ENCODE measurements around the gene ACTR6. TPM values are rescaled to one million over a fixed set of nuclear protein-coding genes. Genes with fewer than 3 reads are reported as not detected.

The ACTR6 gene
- polyA plus RNA-seq, 1 donor (not counting 4 experiments of a cell fraction or from before 2014, with no cell fraction given), result 33.1 TPM

DNA sequence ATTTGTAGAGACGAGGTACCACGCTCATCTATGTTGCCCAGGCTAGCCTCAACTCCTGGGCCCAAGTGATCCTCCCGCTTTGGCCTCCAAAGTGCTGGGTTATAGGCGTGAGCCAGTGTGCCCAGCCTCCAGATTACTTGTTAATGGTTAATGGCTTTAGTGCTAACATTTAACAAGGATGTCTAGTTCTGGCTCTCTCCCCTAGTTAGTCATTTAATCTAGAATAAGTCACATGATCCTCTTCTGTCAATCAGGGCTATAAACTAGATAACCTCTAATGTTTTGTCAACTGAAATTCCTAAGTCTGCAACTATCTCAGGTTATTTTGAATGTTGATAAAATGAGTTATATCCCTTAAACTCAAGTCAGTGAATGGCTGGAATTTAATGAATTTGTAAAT is 15.7 kb downstream of the ACTR6 start:
- no peak for FAIRE-seq
- dilution Hi-C loops (cut with MboI; ENCODE audit: extremely low pct_ligation_motif_present, low sequenced_read_pairs), result no loop called here

DNA sequence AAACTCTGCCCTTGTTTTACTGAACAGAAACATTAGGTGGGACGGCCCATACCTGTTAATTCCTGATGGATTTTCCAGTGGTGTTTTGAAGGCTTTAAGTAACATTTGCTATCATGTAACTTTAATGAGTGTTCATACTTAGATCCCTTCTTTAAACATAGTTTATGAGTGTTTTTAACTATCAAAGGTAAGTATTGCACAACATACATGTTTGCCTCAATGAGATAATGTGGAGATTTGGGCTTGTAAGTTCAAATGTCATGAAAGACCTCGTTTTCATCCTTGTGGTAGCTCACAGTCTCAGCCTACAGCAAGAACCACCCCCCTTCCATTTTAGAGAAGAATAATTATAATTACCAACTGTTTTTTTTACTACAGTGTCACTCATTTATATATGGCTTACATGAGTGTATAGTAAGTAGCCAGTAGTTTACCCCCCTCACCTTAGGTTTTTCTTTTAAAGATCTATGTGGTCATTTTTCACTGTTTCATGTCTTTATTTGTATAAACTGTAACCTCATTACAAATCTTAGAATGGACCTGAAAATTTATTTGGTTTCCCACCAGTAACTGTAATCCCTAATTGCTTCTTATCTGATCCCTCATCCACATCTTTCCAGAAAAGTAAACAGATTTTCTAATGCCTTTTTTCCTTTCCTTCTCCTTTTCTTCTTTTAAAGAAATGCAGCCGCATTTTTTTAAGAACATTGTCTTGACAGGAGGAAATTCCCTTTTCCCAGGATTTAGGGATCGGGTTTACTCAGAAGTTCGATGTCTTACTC is 18.9 kb downstream of the ACTR6 start:
- Histone ChIP-seq H4K20me1 (ENCODE audit: control insufficient read depth, extremely low read depth, insufficient read depth, low read length) (no peaks in the 10 kb centered on the region), H3K4me1 (ENCODE audit: control insufficient read depth, extremely low read depth, insufficient read depth, low read length) (no peaks in the 10 kb centered on the region), H3K4me3 (ENCODE audit: control insufficient read depth in 2 of 3, extremely low read depth in 1 of 3, insufficient read depth in 2 of 3, low read depth in 1 of 3, low read length in 3 of 3) (no peak overlapping the region), H3K27me3 (ENCODE audit: control insufficient read depth, extremely low read depth, insufficient read depth, low read length) (no peaks in the 10 kb centered on the region), H3K36me3 (ENCODE audit: control insufficient read depth in 2 of 2, extremely low read depth in 1 of 2, insufficient read depth in 2 of 2, low read length in 2 of 2) (peaks cover 5% of the 10 kb centered on the region in 2 experiments), H3K27ac (ENCODE audit: control insufficient read depth, insufficient read depth, low read length) (no peak overlapping the region), H3K79me2 (ENCODE audit: control insufficient read depth, insufficient read depth, low read length) (no peaks in the 10 kb centered on the region), H3K4me2 (ENCODE audit: control insufficient read depth, extremely low read depth, insufficient read depth, low read depth, low read length) (no peak overlapping the region), H3K9me3 (ENCODE audit: control insufficient read depth, low read depth, low read length) (no peaks in the 10 kb centered on the region), H3K9me1 (ENCODE audit: control insufficient read depth, extremely low read depth, insufficient read depth, low read length) (no peaks in the 10 kb centered on the region), H2AFZ (ENCODE audit: control insufficient read depth, low read length) (no peak overlapping the region), H3K9ac (ENCODE audit: control insufficient read depth, extremely low read depth, insufficient read depth, low read length) (no peak overlapping the region)
- no peak for DNase-seq (ENCODE audit: low read depth, low spot score)
- dilution Hi-C loops (cut with MboI; ENCODE audit: extremely low pct_ligation_motif_present, low sequenced_read_pairs), result no loop called here
- TF ChIP-seq, protein P1, sequence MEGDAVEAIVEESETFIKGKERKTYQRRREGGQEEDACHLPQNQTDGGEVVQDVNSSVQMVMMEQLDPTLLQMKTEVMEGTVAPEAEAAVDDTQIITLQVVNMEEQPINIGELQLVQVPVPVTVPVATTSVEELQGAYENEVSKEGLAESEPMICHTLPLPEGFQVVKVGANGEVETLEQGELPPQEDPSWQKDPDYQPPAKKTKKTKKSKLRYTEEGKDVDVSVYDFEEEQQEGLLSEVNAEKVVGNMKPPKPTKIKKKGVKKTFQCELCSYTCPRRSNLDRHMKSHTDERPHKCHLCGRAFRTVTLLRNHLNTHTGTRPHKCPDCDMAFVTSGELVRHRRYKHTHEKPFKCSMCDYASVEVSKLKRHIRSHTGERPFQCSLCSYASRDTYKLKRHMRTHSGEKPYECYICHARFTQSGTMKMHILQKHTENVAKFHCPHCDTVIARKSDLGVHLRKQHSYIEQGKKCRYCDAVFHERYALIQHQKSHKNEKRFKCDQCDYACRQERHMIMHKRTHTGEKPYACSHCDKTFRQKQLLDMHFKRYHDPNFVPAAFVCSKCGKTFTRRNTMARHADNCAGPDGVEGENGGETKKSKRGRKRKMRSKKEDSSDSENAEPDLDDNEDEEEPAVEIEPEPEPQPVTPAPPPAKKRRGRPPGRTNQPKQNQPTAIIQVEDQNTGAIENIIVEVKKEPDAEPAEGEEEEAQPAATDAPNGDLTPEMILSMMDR (optimal IDR thresholded peaks at IDR 0.05 in 1 of 3, IDR thresholded peaks at IDR 0.05 in 1 of 3, conservative IDR thresholded peaks at IDR 0.05 in 1 of 3; ENCODE audit: extremely low read depth in 1 of 3, insufficient read depth in 2 of 3, low read length in 3 of 3), result no peak
- no peak for TF ChIP-seq EZH2 (IDR thresholded peaks at IDR 0.05; ENCODE audit: low read length)
- no peak for FAIRE-seq

More for the DNA sequence above, 15.7 kb downstream of the ACTR6 start:
- Histone ChIP-seq H3K4me2 (ENCODE audit: control insufficient read depth, extremely low read depth, insufficient read depth, low read depth, low read length) (no peak overlapping the region), H3K27me3 (ENCODE audit: control insufficient read depth, extremely low read depth, insufficient read depth, low read length) (no peaks in the 10 kb centered on the region), H3K27ac (ENCODE audit: control insufficient read depth, insufficient read depth, low read length) (no peak overlapping the region), H4K20me1 (ENCODE audit: control insufficient read depth, extremely low read depth, insufficient read depth, low read length) (no peaks in the 10 kb centered on the region), H3K4me1 (ENCODE audit: control insufficient read depth, extremely low read depth, insufficient read depth, low read length) (no peaks in the 10 kb centered on the region), H3K9me3 (ENCODE audit: control insufficient read depth, low read depth, low read length) (no peaks in the 10 kb centered on the region), H3K36me3 (ENCODE audit: control insufficient read depth in 2 of 2, extremely low read depth in 1 of 2, insufficient read depth in 2 of 2, low read length in 2 of 2) (peaks cover 5 to 8% of the 10 kb centered on the region in 2 experiments), H3K79me2 (ENCODE audit: control insufficient read depth, insufficient read depth, low read length) (no peaks in the 10 kb centered on the region), H3K9ac (ENCODE audit: control insufficient read depth, extremely low read depth, insufficient read depth, low read length) (no peak overlapping the region), H2AFZ (ENCODE audit: control insufficient read depth, low read length) (no peak overlapping the region), H3K9me1 (ENCODE audit: control insufficient read depth, extremely low read depth, insufficient read depth, low read length) (peaks cover 3% of the 10 kb centered on the region), H3K4me3 (ENCODE audit: control insufficient read depth in 2 of 3, extremely low read depth in 1 of 3, insufficient read depth in 2 of 3, low read depth in 1 of 3, low read length in 3 of 3) (no peak overlapping the region)
- no peak for DNase-seq (ENCODE audit: low read depth, low spot score)
- no peak for TF ChIP-seq EZH2 (IDR thresholded peaks at IDR 0.05; ENCODE audit: low read length)
- TF ChIP-seq, protein P1 (optimal IDR thresholded peaks at IDR 0.05 in 1 of 3, IDR thresholded peaks at IDR 0.05 in 1 of 3, conservative IDR thresholded peaks at IDR 0.05 in 1 of 3; ENCODE audit: extremely low read depth in 1 of 3, insufficient read depth in 2 of 3, low read length in 3 of 3), result no peak
